Aorta (tissue), 5 donors: ENCODE data around the gene APOA1. TPM values are rescaled to one million over a fixed set of nuclear protein-coding genes. Genes with fewer than 3 reads are reported as not detected.
A peak's percentile ranks its signal among the peaks of the same experiment; 100 is the strongest.

Experiments
- ATAC-seq: fragments of 200-7000 bp; cut with Tn5 transposase; one replicate; pipeline ENCODE4 v1.9.1; 2022; ENCODE audit warnings: moderate library complexity; ENCODE audit not compliant: low FRiP score
- DNase-seq, 2 donors: peaks; one replicate each; pipeline ENCODE4 v3.0.0-alpha.2; 2020
- H3K27ac ChIP-seq, 2 donors: one replicate each; pipeline ENCODE4 v1.5.1; 2013; ENCODE audit warnings: low read length in 2 of 2, mild to moderate bottlenecking in 2 of 2, moderate library complexity in 2 of 2, control low read depth in 1 of 2, inconsistent platforms in 1 of 2, low read depth in 1 of 2
- H3K27me3 ChIP-seq, 2 donors: one replicate each; pipeline ENCODE4 v1.6.1; 2013; ENCODE audit warnings: control low read depth in 1 of 2, low read length in 1 of 2, mild to moderate bottlenecking in 1 of 2, moderate library complexity in 1 of 2; ENCODE audit not compliant: insufficient read depth in 2 of 2, control insufficient read depth in 1 of 2
- H3K36me3 ChIP-seq, 2 donors: one replicate each; pipeline ENCODE4 v1.6.1; 2013; ENCODE audit warnings: control low read depth in 1 of 2, low read length in 1 of 2, mild to moderate bottlenecking in 1 of 2; ENCODE audit not compliant: insufficient read depth in 2 of 2, control insufficient read depth in 1 of 2
- H3K4me1 ChIP-seq, 2 donors: one replicate each; pipeline ENCODE4 v1.6.1; 2013; ENCODE audit warnings: low read length in 2 of 2, control low read depth in 1 of 2, mild to moderate bottlenecking in 1 of 2, moderate library complexity in 1 of 2; ENCODE audit not compliant: insufficient read depth in 2 of 2, control insufficient read depth in 1 of 2
- H3K4me3 ChIP-seq, 2 donors: one replicate each; pipeline ENCODE4 v1.5.1; 2013; ENCODE audit warnings: low read length in 2 of 2, control low read depth in 1 of 2, mild to moderate bottlenecking in 1 of 2
- H3K9me3 ChIP-seq: one replicate; pipeline ENCODE4 v1.6.1; 2013; ENCODE audit warnings: mild to moderate bottlenecking, low read length; ENCODE audit not compliant: control insufficient read depth
- WGBS, 2 donors: extraction: QIAGEN DNeasy Blood & Tissue Kit; methylation state at CpG; one replicate each; pipeline ENCODE4 v1.1.7; 2013; 5-methylcytosine and 5-hydroxymethylcytosine counted together
- intact Hi-C, 2 donors: fragments of 100-400 bp; cut with DNase I; formaldehyde crosslinking; loops; one replicate each; pipeline versions ENCODE4 v1.14.2 to v1.15.0; 2022
- polyA plus RNA-seq, 2 donors: library from polyadenylated mRNA; stranded (reverse); fragments of 200-250 nt; gene quantifications; one replicate each; pipeline ENCODE4 v1.2.3, GENCODE V29; 2013
- total RNA-seq, 2 donors: library from RNA; stranded (reverse); fragmentation: NEBNext Ultra II Directional; extraction: Animal tissue kit (Norgen Biotek cat#: 25700); gene quantifications; one replicate each; pipeline ENCODE4 v1.2.1, GENCODE V29; 2021
- donor health status: healthy with polysubstance abuse.
- donor health status: Bipolar disorder and iron deficiency.
- donor health status: DM: no; HTN: no; CAD: no.
- donor health status: DM: no; HTN: no; CAD: no.
- donor health status: DM: yes; HTN: yes; CAD: no.

APOA1 gene
- total and polyA plus RNA-seq, 4 donors = 1.2 to 416 TPM; not detected in 2

DNA sequence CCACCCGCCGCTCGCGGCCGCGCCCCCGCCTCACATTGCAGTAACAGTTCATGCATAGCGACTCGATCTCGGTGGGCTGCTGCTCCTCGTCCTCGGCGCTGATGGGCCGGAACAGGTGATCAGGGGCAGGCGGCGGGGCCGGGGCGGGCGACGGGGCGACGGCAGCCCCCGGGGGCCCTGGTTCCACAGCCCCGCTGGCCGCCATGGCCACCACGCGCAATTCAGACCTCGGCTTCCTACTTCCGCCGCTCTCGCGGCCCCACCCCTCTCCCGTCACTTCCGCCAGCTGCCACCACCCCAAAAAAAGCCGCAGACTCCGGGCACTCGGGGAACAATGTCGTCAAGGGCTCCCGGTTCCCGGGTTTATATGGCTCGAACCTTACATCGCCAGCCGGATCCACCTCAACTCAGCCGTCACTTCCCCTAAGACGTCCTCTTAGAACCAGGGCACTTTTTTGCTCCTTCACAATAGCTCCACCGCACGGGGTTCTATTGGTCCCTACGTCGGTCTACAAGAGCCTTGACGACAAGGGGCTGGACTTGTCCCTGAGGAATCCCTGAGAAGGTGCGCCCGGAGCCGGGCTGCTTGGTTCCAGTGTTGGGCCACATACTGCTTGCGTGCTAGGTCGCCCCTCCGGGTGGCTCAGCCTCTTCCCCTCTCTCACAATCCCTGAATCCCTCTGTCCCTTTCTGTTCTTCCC, 49.5 kb downstream of the APOA1 start, which contains the start of gene ZPR1:
TSS of gene ZPR1 (minus strand) at position 238 of the 701 bp plus-strand sequence. CDS start at position 205, 33 bp downstream.
- intact Hi-C loops = loop anchor here (5.0 kb wide), 2 partner anchors 49 to 444 kb away; partner anchors contain the start of genes APOA1 (in 1 of the 2), PCSK7 (in 1 of the 2) and RNF214 (in 1 of the 2)
- Histone ChIP-seq H3K27ac (peak within 1 kb of the TSS in 1 of 2 donors; percentile 66), H3K27me3 (no peaks in the 10 kb centered on the region), H3K9me3 (no peaks in the 10 kb centered on the region), H3K36me3 (peaks cover 0 to 5% of the 10 kb centered on the region in 2 donors), H3K4me3 (peak within 1 kb of the TSS; percentile 73 to 80), H3K4me1 (peaks cover 0 to 4% of the 10 kb centered on the region in 2 donors)
- DNase-seq = peak; percentile 91 to 95
- WGBS, 2 donors = 0 to 1% methylated on average over 46 to 56 of the region's 56 CpGs
- ATAC-seq = peak; percentile 92

DNA sequence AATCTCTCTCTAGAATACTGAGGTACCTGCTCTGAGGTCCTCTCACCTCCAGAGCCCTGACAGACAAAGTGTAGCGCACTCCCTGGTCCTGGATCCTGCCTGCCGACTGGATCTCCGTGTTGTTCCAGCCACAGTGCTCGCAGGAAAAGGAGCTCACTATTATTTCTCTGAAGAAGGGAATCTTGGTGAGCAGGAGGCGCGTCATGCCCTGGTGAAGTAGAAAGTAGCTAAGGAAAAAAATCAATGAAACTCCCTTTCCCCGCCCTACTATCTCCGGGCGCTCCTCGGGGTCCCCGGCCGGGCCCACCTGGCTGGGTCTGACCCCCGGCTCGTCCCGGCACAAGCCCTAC, 50.0 kb downstream of the APOA1 start:
- Histone ChIP-seq H3K27ac (no peak overlapping the region), H3K36me3 (peaks cover 0 to 5% of the 10 kb centered on the region in 2 donors), H3K4me1 (peaks cover 0 to 4% of the 10 kb centered on the region in 2 donors), H3K9me3 (no peaks in the 10 kb centered on the region), H3K27me3 (no peaks in the 10 kb centered on the region), H3K4me3 (peak overlapping the region; percentile 73 to 80)
- DNase-seq = no peak
- no peak for ATAC-seq
- intact Hi-C loops = loop anchor here (5.0 kb wide), 2 partner anchors 50 to 445 kb away; partner anchors contain the start of genes APOA1 (in 1 of the 2), PCSK7 (in 1 of the 2) and RNF214 (in 1 of the 2)
- WGBS, 2 donors = 1% methylated on average over 15 of the region's 15 CpGs

DNA sequence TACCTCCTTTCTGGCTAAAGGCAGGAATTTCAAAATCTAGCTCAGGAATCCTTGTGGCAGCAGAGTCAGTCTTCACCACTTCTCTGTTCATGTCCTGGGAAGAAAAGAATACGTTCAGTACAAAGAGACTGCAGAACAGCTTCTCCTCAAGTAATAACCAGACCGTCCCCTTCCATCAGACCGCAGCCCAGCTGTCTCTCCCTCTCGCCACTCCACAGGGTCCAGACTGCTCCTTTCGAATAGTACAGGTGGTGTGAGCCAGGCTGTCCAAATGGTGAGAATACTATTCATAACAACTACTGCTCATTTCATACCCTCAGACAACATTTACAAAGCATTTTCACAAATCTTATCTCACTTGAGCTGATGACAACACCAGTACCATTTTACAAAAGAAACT, 50.5 kb downstream of the APOA1 start:
- intact Hi-C loops = loop anchor here (5.0 kb wide), 2 partner anchors 50 to 445 kb away; partner anchors contain the start of genes APOA1 (in 1 of the 2), PCSK7 (in 1 of the 2) and RNF214 (in 1 of the 2)
- Histone ChIP-seq H3K27me3 (no peaks in the 10 kb centered on the region), H3K4me1 (peaks cover 0 to 4% of the 10 kb centered on the region in 2 donors), H3K4me3 (peak overlapping the region in 1 of 2 donors; percentile 73), H3K27ac (no peak overlapping the region), H3K9me3 (no peaks in the 10 kb centered on the region), H3K36me3 (peaks cover 0 to 8% of the 10 kb centered on the region in 2 donors)
- ATAC-seq (no peak), DNase-seq (no peak)
- WGBS, 2 donors = 63 to 66% methylated on average over 5 of the region's 5 CpGs

DNA sequence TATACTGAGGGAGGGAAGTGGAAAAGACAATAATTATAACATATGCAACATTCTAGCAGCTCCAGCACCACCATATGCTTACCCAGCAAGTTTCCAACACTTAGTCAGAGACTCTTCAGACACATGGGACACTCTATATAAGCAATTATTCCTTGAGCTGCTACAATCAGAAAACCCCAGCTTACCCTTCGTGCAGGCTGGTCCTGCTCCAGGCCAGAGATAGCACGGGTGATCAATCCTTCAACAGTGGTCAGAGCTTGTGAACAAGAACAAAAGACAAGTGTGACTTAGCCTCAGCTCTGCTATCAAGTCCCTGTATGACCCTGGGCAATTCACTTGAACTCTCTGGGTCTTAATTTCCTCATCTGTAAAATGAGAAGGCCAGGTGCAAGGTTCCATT, 51.1 kb downstream of the APOA1 start:
- 85% methylated on average over 2 of the region's 2 CpGs for WGBS, 2 donors
- intact Hi-C loops = loop anchor here (5.0 kb wide), 2 partner anchors 51 to 446 kb away; partner anchors contain the start of genes APOA1 (in 1 of the 2), PCSK7 (in 1 of the 2) and RNF214 (in 1 of the 2)
- no peaks in the 10 kb centered on the region for H3K9me3 ChIP-seq
- H3K27ac ChIP-seq = no peak overlapping the region
- DNase-seq (no peak), ATAC-seq (no peak)
- H3K4me1 ChIP-seq = peaks cover 0 to 4% of the 10 kb centered on the region in 2 donors
- no peaks in the 10 kb centered on the region for H3K27me3 ChIP-seq
- H3K4me3 ChIP-seq = no peak overlapping the region
- peaks cover 0 to 8% of the 10 kb centered on the region in 2 donors for H3K36me3 ChIP-seq

Other genes starting within 250 kb of the APOA1 start
- gene BUD13, start 64.6 kb downstream of the APOA1 start, total RNA-seq = 10 to 100 TPM; 12.7 to 12.9 TPM
- gene BUD13, start 64.6 kb downstream of the APOA1 start, polyA plus RNA-seq = 10 to 100 TPM; 10.3 to 15.7 TPM
- 10 to 100 TPM; 31.5 to 48.2 TPM for gene ZPR1, start 49.6 kb downstream of the APOA1 start, total RNA-seq
- 10 to 100 TPM; 19.2 to 21.2 TPM for gene ZPR1, start 49.6 kb downstream of the APOA1 start, polyA plus RNA-seq
- gene APOA5, start 45.7 kb downstream of the APOA1 start, total RNA-seq = not detected
- gene APOA5, start 45.7 kb downstream of the APOA1 start, polyA plus RNA-seq = not detected
- not detected for gene APOA4, start 14.3 kb downstream of the APOA1 start, total RNA-seq
- 100 to 1,000 TPM in 1 of 2 donors, under 1 TPM in 1; 0.64 to 457 TPM for gene APOA4, start 14.3 kb downstream of the APOA1 start, polyA plus RNA-seq
- gene APOC3, start 7.7 kb downstream of the APOA1 start, total RNA-seq = not detected
- 100 to 1,000 TPM in 1 of 2 donors, not detected in 1; 335 TPM for gene APOC3, start 7.7 kb downstream of the APOA1 start, polyA plus RNA-seq